ENCODE measurements around the gene FAM72C.
"Not testable (repeated sequence)": the region's sequence is repeated elsewhere in the genome, so short reads cannot be mapped to it uniquely, and the experiment has no call there.

Gene FAM72C

GRCh38 chr1:143971924-143972700, at the start of gene FAM72C:
TSS of gene FAM72C (minus strand) at chr1:143971986. CDS start at chr1:143971141, 845 bp downstream.
- DNase-seq: not testable (repeated sequence)

- DNase-seq: not testable (repeated sequence)
Measured at GRCh38 chr1:144020001-144020738, 48.4 kb upstream of the FAM72C start.

GRCh38 chr1:144019101-144019500, 47.3 kb upstream of the FAM72C start:
- not testable (repeated sequence) for DNase-seq

GRCh38 chr1:144015180-144015966, 43.6 kb upstream of the FAM72C start:
- not testable (repeated sequence) for DNase-seq

GRCh38 chr1:144014528-144014927, 42.7 kb upstream of the FAM72C start:
- DNase-seq: not testable (repeated sequence)

GRCh38 chr1:144014121-144014520, 42.3 kb upstream of the FAM72C start:
- not testable (repeated sequence) for DNase-seq

GRCh38 chr1:144012168-144012733, 40.5 kb upstream of the FAM72C start:
- not testable (repeated sequence) for DNase-seq

GRCh38 chr1:144009410-144009809, 37.6 kb upstream of the FAM72C start:
- DNase-seq: not testable (repeated sequence)

- DNase-seq: not testable (repeated sequence)
Measured at GRCh38 chr1:144004259-144004658, 32.5 kb upstream of the FAM72C start.

- not testable (repeated sequence) for DNase-seq
Measured at GRCh38 chr1:144003306-144004029, 31.7 kb upstream of the FAM72C start.

- not testable (repeated sequence) for DNase-seq
Measured at GRCh38 chr1:144002141-144002881, 30.5 kb upstream of the FAM72C start.

GRCh38 chr1:144001077-144001476, 29.3 kb upstream of the FAM72C start:
- not testable (repeated sequence) for DNase-seq

GRCh38 chr1:143996020-143996419, 24.2 kb upstream of the FAM72C start:
- not testable (repeated sequence) for DNase-seq

GRCh38 chr1:143993301-143993907, 21.6 kb upstream of the FAM72C start:
- not testable (repeated sequence) for DNase-seq

- DNase-seq: not testable (repeated sequence)
Measured at GRCh38 chr1:143990699-143991098, 18.9 kb upstream of the FAM72C start.

GRCh38 chr1:143989719-143990118, 17.9 kb upstream of the FAM72C start:
- not testable (repeated sequence) for DNase-seq

GRCh38 chr1:143989427-143989712, 17.6 kb upstream of the FAM72C start:
- not testable (repeated sequence) for DNase-seq

- not testable (repeated sequence) for DNase-seq
Measured at GRCh38 chr1:143988602-143989426, 17.0 kb upstream of the FAM72C start.

GRCh38 chr1:143987868-143988267, 16.1 kb upstream of the FAM72C start:
- not testable (repeated sequence) for DNase-seq

Data from fibroblast of skin of right quadriceps (primary cell).